GM21526 (cell line): ENCODE results near the gene MUC5AC.
"Not testable (repeated sequence)": the region's sequence is repeated elsewhere in the genome, so short reads cannot be mapped to it uniquely, and the experiment has no call there.

Source experiments
- ATAC-seq: cut with Tn5 transposase; IDR thresholded peaks from one replicate; pipeline ENCODE4 v1.9.1; 2021; ENCODE audit warnings: moderate library complexity; ENCODE audit not compliant: unreplicated experiment, low FRiP score

Gene MUC5AC

GRCh38 chr11:1157645-1158591 is at the start of gene MUC5AC:
Gene MUC5AC (plus strand): TSS chr11:1157953. CDS start chr11:1158000, 47 bp downstream.
- no peak for ATAC-seq

- ATAC-seq = no peak
These were observed 49.4 kb upstream of the MUC5AC start for GRCh38 chr11:1108246-1108900.

DNA sequence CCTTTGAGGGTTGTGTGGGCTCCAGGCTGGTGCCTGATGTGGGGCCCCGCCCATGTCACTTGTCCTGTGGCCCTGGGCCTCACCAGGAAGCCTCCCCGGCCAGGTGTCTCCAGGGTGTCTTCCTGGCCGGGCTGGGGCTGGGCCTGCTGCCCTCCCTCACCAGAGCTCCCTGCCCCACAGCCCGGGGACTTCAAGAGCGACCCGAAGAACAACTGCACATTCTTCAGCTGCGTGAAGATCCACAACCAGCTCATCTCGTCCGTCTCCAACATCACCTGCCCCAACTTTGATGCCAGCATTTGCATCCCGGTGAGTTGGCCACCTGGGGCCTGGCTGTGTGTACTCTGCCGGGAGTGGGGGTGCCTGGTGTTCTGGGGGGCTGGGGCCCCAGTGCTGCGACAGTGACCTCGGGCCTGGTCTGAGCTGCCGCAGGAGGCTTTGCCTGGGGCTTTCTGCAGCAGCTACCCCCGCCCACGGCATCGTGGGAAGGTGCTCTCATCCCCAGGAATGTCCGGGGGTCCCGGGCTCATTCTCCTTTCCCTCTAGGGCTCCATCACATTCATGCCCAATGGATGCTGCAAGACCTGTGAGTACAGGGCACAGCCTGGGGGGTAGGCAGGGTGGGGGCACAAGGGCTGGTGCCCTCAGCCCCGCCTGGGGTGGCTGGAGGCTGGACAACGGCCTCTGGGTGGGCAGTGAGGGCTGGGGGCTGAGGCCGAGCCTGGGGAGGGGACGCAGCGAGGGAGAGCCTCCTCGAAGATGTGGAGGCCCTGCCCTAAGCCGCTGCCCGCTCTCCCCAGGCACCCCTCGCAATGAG is 48.4 kb upstream of the MUC5AC start:
- ATAC-seq = no peak

DNA sequence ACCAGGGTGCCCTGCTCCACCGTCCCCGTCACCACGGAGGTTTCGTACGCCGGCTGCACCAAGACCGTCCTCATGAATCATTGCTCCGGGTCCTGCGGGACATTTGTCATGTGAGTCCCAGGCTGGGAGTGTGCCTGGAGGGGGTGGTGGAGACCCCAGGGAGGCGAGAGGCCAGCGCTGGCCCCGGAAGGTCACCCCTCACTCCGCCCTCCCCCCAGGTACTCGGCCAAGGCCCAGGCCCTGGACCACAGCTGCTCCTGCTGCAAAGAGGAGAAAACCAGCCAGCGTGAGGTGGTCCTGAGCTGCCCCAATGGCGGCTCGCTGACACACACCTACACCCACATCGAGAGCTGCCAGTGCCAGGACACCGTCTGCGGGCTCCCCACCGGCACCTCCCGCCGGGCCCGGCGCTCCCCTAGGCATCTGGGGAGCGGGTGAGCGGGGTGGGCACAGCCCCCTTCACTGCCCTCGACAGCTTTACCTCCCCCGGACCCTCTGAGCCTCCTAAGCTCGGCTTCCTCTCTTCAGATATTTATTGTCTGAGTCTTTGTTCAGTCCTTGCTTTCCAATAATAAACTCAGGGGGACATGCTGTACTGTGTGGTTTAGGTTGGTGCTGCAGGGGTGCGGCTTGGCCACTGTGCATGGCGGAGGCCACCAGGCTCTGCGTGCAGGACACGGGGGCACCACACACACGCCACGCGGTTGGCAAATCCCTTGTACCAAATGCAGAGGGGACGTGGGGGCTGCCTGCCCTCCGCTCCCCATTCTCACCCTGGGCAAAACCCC is 47.6 kb upstream of the MUC5AC start:
- ATAC-seq = no peak

DNA sequence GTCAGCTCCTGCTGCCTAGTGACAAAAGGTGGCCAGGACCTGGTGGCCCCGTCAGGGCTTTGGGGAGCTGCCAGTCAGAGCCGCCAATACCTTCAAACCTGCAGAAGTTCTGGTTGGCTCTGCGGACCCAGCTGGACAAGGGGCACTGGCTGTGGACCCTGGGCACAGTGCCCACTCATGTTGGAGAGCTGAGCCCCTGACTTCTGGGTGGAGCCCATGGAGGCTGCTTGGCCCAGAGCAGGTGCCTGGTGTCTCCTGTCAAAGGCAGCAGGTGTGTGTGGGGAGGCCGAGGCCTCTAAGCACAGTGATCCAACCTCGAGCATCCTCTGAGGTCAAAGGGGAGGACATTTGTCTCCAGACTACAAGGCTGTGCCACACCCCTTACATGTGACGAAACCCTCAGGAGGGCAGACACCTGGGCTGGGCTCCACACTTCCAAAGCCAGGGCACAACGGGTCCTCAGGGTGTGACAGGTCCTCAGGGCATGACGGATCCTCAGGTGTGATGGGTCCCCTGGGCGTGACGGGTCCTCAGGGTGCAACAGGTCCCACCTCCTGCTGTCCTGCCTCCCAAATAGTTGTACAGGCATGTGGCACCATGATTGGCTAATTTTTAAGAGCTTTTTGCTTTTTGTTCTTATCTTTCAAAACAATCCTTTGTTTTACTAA is 46.1 kb upstream of the MUC5AC start:
- ATAC-seq = no peak

GRCh38 chr11:1112351-1113191 is 45.2 kb upstream of the MUC5AC start:
- no peak for ATAC-seq

- no peak for ATAC-seq
These were observed 44.1 kb upstream of the MUC5AC start for GRCh38 chr11:1113405-1114201.

GRCh38 chr11:1115292-1115691 is 42.5 kb upstream of the MUC5AC start:
- ATAC-seq = not testable (repeated sequence)

GRCh38 chr11:1116104-1116503 is 41.6 kb upstream of the MUC5AC start:
- ATAC-seq = no peak

- no peak for ATAC-seq
These were observed 40.9 kb upstream of the MUC5AC start for GRCh38 chr11:1116666-1117390.

GRCh38 chr11:1117992-1118391 is 39.8 kb upstream of the MUC5AC start:
- ATAC-seq = no peak

DNA sequence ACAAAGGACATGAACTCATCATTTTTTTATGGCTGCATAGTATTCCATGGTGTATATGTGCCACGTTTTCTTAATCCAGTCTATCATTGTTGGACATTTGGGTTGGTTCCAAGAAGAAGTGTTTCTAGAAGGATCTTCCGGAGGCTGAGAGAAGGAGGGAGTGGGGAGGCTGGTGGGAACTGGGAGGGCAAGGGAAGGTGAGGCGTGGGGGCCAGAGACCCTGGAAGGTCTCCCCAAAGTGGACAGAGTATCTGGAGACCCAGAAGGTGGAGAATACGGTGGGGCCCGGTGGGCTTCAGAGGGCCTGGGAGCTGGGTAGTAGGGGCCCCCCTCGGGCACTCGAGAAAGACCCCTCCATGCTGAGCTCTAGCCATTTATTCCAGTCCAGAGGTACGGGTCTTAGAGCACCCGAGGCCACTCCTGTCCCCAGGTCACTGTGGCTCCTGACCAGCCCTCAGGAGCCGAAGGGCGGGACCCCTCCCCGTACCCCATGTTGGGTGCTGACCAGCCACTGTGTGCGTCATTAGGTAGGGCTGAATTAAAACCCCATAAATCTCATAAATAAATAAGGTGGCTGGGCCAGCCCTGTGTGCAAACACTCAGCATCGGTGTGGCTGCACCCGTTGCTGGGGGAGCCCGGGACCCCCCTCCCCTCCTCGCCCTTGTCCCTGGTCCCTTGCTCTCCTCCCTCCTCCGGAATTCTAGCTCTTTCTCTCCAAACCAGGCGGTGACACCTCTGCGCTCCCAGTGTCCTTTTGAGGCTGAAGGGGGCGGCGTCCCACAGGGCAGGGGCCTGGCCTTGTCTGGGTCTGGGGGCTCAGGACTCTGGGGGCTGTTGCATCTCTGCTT is 38.8 kb upstream of the MUC5AC start:
- ATAC-seq = no peak

DNA sequence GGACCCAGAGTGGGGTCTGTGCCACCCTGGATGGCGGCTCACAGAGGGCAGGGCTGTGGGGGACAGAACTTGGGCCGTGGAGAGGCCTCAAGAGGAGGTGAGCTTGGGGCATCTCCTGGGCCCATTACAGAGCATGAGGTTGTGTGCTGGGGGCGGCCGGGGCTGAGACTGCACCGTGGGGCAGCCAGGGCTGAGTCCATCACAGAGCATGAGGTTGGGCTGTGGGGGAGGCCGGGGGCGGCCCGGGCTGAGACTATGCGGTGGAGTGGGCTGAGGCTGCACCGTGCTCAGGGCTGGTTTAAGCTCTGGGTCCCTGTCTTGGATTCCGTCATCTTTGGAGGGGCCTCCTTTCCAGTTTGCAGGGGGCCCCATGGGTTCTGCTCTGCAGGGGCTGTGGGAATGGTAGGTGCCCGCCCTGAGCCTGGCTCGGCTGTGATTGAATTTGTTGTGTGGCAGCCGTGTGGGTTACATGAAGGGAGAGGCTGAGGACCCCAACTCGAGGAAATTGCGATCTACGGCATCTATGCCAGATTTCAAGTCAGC is 38.1 kb upstream of the MUC5AC start:
- no peak for ATAC-seq

GRCh38 chr11:1120532-1121330 is 37.0 kb upstream of the MUC5AC start:
- ATAC-seq = no peak

- no peak for ATAC-seq
These were observed 36.4 kb upstream of the MUC5AC start for GRCh38 chr11:1121331-1121812.
